ENCODE results near the gene NT5C2. TPM values are rescaled to one million over a fixed set of nuclear protein-coding genes. Genes with fewer than 3 reads are reported as not detected.

Gene NT5C2
- total and polyA plus RNA-seq, 2 of the 8 experiments (the other 6 are each of a cell fraction or from before 2014, with no cell fraction given), result 35.2 to 106 TPM

DNA sequence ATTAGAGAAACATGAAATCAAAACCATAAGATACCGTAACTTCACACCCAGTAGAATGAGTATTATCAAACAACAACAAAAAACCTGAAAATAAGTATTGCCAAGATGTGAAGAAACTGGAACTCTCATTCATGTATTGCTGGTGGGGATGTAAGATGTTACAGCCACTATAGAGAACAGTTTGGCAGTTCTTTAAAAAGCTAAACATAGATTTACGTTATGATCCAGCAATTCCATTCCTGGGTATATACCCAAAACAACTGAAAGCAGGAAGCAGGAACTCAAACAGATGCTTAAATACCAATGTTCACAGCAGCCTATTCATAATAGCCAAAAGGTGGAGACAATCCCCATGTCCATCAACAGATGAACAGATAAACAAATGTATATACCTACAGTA is 72.5 kb downstream of the NT5C2 start:
- Histone ChIP-seq H3K9ac (replicated peaks in 1 of 4; ENCODE audit: extremely low read depth in 1 of 4, low read depth in 3 of 4, low read length in 3 of 4) (no peak overlapping the region), H4K20me1 (replicated peaks in 1 of 2; ENCODE audit: control insufficient read depth in 1 of 2, insufficient read depth in 2 of 2, low read length in 2 of 2) (no peaks in the 10 kb centered on the region), H4K91ac (replicated peaks; ENCODE audit: insufficient read length, low read length) (no peak overlapping the region), H3K4me1 (replicated peaks in 1 of 4; ENCODE audit: control insufficient read depth in 3 of 4, insufficient read depth in 4 of 4, low read length in 3 of 4) (no peaks in the 10 kb centered on the region), H3K79me1 (ENCODE audit: low read depth, low read length) (peaks cover 2% of the 10 kb centered on the region; the same call in 1 of the 2 replicates), H2BK5ac (ENCODE audit: low read depth, low read length) (no peak overlapping the region), H3K4me2 (ENCODE audit: insufficient read depth in 1 of 2, low read depth in 2 of 2, low read length in 2 of 2) (no peak overlapping the region), H2BK20ac (ENCODE audit: low read length) (no peak overlapping the region), H3K9me3 (ENCODE audit: insufficient read depth in 2 of 2, low read depth in 1 of 2, low read length in 1 of 2) (no peaks in the 10 kb centered on the region), H3K14ac (ENCODE audit: insufficient read length) (no peak overlapping the region), H3K18ac (ENCODE audit: extremely low read depth, low read length) (no peak overlapping the region), H3K27ac (ENCODE audit: low read depth, low read length) (no peak overlapping the region), H2AK5ac (ENCODE audit: low read depth, low read length) (no peak overlapping the region), H3K27me3 (replicated peaks in 1 of 4; ENCODE audit: control insufficient read depth in 3 of 4, extremely low read depth in 1 of 4, insufficient read depth in 3 of 4, low read length in 3 of 4) (no peaks in the 10 kb centered on the region), H3K56ac (replicated peaks; ENCODE audit: insufficient read length, low read depth, low read length) (no peak overlapping the region), H3K36me3 (ENCODE audit: control insufficient read depth in 2 of 4, insufficient read depth in 4 of 4, low read length in 3 of 4) (no peaks in the 10 kb centered on the region), H3K4ac (replicated peaks; ENCODE audit: insufficient read length, low read depth, low read length) (no peak overlapping the region), H3K23me2 (ENCODE audit: low read depth, low read length) (no peaks in the 10 kb centered on the region; the same call in 1 of the 2 replicates), H2BK15ac (ENCODE audit: low read length) (no peak overlapping the region), H2BK120ac (replicated peaks; ENCODE audit: low read depth, low read length) (no peak overlapping the region), H2BK12ac (ENCODE audit: low read depth, low read length) (no peak overlapping the region), H4K5ac (ENCODE audit: insufficient read length, low read depth, low read length) (no peak overlapping the region), H3K23ac (ENCODE audit: insufficient read length) (no peak overlapping the region), H2AFZ (ENCODE audit: low read length) (no peak overlapping the region), H4K8ac (ENCODE audit: extremely low read depth, insufficient read depth, low read length) (no peak overlapping the region), H3K4me3 (ENCODE audit: extremely low read depth in 1 of 4, insufficient read depth in 2 of 4, low read depth in 3 of 4, low read length in 4 of 4) (no peak overlapping the region), H3K79me2 (ENCODE audit: control insufficient read depth in 1 of 2, insufficient read depth in 2 of 2, low read length in 2 of 2) (no peaks in the 10 kb centered on the region)
- ChIA-PET POLR2A (ENCODE audit: partially characterized antibody) (no interaction called here), CTCF (ENCODE audit: partially characterized antibody) (interaction anchor here (1.1 kb wide), 1 partner anchor 10 kb away, joined by 3 read pairs; no protein-coding TSS in a partner anchor)
- FAIRE-seq (no peak), DNase-seq (ENCODE audit: low read depth in 1 of 2, low spot score in 2 of 2) (no peak)
- WGBS, 2 experiments (ENCODE audit: extremely low coverage in 1 of 2, insufficient coverage in 1 of 2, insufficient read length in 1 of 2, insufficient replicate concordance in 2 of 2, low coverage in 1 of 2, low lambda C conversion rate in 2 of 2, missing lambda C conversion rate in 1 of 2), result 90% methylated on average over 2 of the region's 2 CpGs; no CpG with 5 or more reads in 1 of the 2 experiments
- TF ChIP-seq SIN3A (conservative IDR thresholded peaks at IDR 0.05 in 1 of 2, IDR thresholded peaks at IDR 0.05 in 1 of 2; ENCODE audit: low read depth in 1 of 2, low read length in 2 of 2) (no peak), JUND (IDR thresholded peaks at IDR 0.05; ENCODE audit: low read length) (no peak), SRF (IDR thresholded peaks at IDR 0.05; ENCODE audit: low read depth, low read length) (no peak), FOSL1 (IDR thresholded peaks at IDR 0.05; ENCODE audit: insufficient read depth, low read depth, low read length) (no peak), MAFK (IDR thresholded peaks at IDR 0.05; ENCODE audit: low read depth, low read length) (no peak)
